AG04449 (cell line): ENCODE results near the gene DGLUCY.
A peak's percentile ranks its signal among the peaks of the same experiment; 100 is the strongest.

ENCODE experiments used
- CTCF ChIA-PET: fragments of 350-600 bp; formaldehyde crosslinking; extraction: SDS; loops from one replicate; lab custom pipeline; 2021; ENCODE audit warnings: antibody characterized with exemption; lab: Yijun Ruan, JAX
- POLR2A ChIA-PET: fragments of 400-600, 350-600 bp; formaldehyde crosslinking; extraction: SDS; loops from one replicate; lab custom pipeline; 2020; ENCODE audit warnings: antibody characterized with exemption, inconsistent platforms; lab: Yijun Ruan, JAX
- DNase-seq: peaks from one replicate; pipeline ENCODE4 v3.0.0-alpha.2; 2010; ENCODE audit warnings: low read depth, low spot score
- H3K4me3 ChIP-seq: 2 replicates; pipeline ENCODE4 v1.5.1; 2011; ENCODE audit warnings: low read depth, mild to moderate bottlenecking, control low read depth, low read length
- TF ChIP-seq, protein P1 (sequence below): IDR thresholded peaks from one replicate; pipeline ENCODE4 v1.5.1; 2011; ENCODE audit warnings: mild to moderate bottlenecking, moderate library complexity, low read length, control low read depth, inconsistent platforms; ENCODE audit not compliant: insufficient read depth; ENCODE audit errors: missing control alignments

DGLUCY gene

DNA sequence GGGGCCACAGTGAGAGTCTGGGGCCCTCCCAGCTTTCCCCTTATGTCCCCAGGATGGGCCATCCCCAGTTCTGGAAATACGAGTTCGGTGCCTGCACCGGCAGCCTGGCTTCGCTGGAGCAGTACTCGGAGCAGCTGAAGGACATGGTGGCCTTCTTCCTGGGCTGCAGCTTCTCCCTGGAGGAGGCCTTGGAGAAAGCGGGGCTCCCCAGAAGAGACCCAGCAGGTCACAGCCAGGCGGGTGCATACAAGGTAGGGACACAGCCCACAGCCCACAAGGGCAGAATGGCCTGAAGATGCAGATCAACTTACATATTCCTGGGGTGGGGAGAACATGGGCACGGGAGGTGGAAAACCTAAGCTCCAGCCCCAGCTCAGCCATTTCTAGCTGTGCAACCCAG, 56.1 kb downstream of the DGLUCY start:
- H3K4me3 ChIP-seq = no peak overlapping the region
- TF ChIP-seq, protein P1, sequence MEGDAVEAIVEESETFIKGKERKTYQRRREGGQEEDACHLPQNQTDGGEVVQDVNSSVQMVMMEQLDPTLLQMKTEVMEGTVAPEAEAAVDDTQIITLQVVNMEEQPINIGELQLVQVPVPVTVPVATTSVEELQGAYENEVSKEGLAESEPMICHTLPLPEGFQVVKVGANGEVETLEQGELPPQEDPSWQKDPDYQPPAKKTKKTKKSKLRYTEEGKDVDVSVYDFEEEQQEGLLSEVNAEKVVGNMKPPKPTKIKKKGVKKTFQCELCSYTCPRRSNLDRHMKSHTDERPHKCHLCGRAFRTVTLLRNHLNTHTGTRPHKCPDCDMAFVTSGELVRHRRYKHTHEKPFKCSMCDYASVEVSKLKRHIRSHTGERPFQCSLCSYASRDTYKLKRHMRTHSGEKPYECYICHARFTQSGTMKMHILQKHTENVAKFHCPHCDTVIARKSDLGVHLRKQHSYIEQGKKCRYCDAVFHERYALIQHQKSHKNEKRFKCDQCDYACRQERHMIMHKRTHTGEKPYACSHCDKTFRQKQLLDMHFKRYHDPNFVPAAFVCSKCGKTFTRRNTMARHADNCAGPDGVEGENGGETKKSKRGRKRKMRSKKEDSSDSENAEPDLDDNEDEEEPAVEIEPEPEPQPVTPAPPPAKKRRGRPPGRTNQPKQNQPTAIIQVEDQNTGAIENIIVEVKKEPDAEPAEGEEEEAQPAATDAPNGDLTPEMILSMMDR = no peak
- ChIA-PET POLR2A (no interaction called here), CTCF (interaction anchor here (6.4 to 15.8 kb wide), 3 partner anchors 114 to 272 kb away, joined by 58 to 824 read pairs (median 432); no protein-coding TSS in a partner anchor)
- DNase-seq = no peak

DNA sequence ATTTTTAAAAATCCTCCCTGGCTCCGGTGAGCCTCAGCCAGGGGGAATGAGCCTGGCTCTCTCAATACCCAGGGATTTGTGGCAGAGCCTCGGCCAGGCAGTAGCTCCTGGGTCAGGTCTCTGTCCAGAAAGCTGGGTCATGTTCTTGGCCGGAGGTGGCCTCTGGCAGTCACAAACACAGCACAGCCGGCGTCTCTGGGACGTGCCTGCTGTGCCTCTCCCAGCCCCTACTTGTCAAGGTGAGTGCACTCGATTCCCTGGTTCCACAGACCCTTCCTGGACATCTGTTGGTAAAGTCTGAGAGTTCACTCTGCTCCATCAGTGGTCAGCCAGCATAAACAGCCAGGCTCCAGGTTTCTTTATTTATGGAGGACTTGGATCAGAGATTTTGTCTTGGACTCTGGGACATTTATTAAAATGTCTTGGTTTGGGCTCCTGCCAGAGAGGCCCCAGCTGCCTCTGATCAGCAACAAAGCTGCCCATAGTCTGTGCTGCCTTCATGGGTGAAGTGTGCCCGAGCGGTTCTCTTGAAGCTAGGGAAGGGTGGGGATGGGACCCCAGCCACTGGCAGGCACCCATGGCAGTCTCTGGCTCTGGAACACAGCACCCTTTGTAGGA, 56.7 kb downstream of the DGLUCY start:
- POLR2A ChIA-PET = no interaction called here
- TF ChIP-seq, protein P1 = no peak
- DNase-seq = no peak
- CTCF ChIA-PET = interaction anchor here (1.0 to 15.8 kb wide), 8 partner anchors 11 to 272 kb away, joined by 3 to 824 read pairs (median 14); no protein-coding TSS in a partner anchor
- H3K4me3 ChIP-seq = no peak overlapping the region

DNA sequence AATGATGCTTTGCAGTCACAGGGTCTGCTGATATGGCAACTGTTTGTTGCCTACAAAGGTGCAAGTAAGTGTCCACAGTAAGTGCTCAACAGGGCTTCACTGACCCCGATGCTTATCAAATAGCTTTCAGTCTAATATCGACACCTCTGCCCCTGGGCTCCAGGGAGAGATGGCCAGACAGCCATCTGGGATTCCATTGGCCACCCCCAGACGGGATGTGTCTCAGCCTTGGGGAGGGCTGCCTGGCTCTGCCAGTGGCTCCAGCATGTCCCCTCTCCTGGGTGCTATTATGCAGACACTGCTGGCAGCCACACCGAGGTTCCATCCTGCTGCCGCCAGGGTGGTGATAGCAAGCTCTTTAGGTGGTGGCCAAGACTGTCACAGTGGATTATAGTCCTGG, 57.4 kb downstream of the DGLUCY start:
- CTCF ChIA-PET = interaction anchor here (1.0 to 15.8 kb wide), 13 partner anchors 12 to 285 kb away, joined by 3 to 824 read pairs (median 9); partner anchors contain the start of gene RPS6KA5
- POLR2A ChIA-PET = no interaction called here
- TF ChIP-seq, protein P1 = no peak
- no peak for DNase-seq
- H3K4me3 ChIP-seq = no peak overlapping the region

DNA sequence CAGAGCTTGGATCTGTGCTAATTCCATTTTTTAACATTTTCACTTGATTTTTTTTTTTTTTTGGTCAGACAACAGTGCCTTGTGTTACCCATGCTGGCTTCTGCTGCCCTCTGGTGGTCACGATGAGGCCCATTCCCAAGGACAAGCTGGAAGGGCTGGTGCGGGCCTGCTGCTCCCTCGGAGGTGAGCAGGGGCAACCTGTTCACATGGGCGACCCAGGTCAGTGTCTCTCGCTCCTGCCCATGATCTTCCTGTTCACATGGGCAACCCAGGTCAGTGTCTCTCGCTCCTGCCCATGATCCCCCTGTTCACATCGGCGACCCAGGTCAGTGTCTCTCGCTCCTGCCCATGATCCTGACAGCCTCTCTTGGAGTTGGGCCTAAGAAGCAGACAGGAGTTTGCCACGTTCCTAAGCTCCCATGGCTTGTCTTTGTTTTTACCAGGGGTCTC, 59.4 kb downstream of the DGLUCY start:
- no peak for DNase-seq
- TF ChIP-seq, protein P1 = peak; percentile 86
- CTCF ChIA-PET = interaction anchor here (0.6 to 15.8 kb wide), 54 partner anchors 9 to 884 kb away, joined by 3 to 824 read pairs (median 4); partner anchors contain the start of gene RPS6KA5
- POLR2A ChIA-PET = no interaction called here
- no peak overlapping the region for H3K4me3 ChIP-seq

DNA sequence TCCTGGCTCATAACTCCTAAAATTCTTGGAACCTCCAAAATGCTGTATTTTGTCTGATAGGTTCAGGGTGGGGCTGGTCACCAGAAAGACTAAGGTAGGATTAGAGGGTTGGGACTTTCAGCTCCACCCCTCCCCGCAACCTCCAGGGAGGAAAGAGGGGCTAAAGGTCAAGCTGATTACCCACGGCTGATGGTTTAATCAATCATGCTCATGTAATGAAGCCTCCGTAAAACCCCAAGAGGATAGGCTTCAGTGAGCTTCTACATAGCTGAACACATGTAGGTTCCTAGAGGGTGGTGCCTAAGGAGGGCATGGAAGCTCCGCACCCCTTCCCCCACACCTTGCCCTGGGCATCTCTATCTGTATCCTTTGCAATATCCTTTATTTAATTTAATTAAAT, 60.0 kb downstream of the DGLUCY start:
- POLR2A ChIA-PET = no interaction called here

More for the DNA sequence above, 60.0 kb downstream of the DGLUCY start:
- no peak overlapping the region for H3K4me3 ChIP-seq
- TF ChIP-seq, protein P1 = no peak
- CTCF ChIA-PET = interaction anchor here (0.6 to 15.8 kb wide), 43 partner anchors 11 to 885 kb away, joined by 3 to 824 read pairs (median 5); partner anchors contain the start of gene RPS6KA5
- DNase-seq = no peak
